Neural cell (in vitro differentiated cells): ENCODE results near the gene CACNA1S. TPM values are rescaled to one million over a fixed set of nuclear protein-coding genes. Genes with fewer than 3 reads are reported as not detected.

Source experiments
- H2AFZ ChIP-seq: fragments of 200-600, 300-800 bp; sonication (generic), shearing (Covaris generic); 2 replicates; pipeline ENCODE4 v1.6.0; 2014; ENCODE audit warnings: low read depth, mild to moderate bottlenecking, antibody characterized with exemption, low read length, moderate library complexity
- H3F3A ChIP-seq: fragments of 200-600 bp; shearing (Covaris generic); 2 replicates; pipeline ENCODE4 v1.6.1; 2016; ENCODE audit warnings: mild to moderate bottlenecking, moderate library complexity, mixed read lengths, antibody characterized with exemption, low read length; ENCODE audit not compliant: insufficient read depth, poor library complexity, severe bottlenecking
- H3K27ac ChIP-seq: fragments of 200-600, 300-800 bp; sonication (generic), shearing (Covaris generic); 2 replicates; pipeline ENCODE4 v1.5.1; 2014; ENCODE audit warnings: mild to moderate bottlenecking, low read length, moderate library complexity
- H3K27me3 ChIP-seq: fragments of 300-800, 200-600 bp; sonication (generic), shearing (Covaris generic); 2 replicates; pipeline ENCODE4 v1.6.0; 2014; ENCODE audit warnings: mild to moderate bottlenecking, low read depth, low read length, moderate library complexity; ENCODE audit not compliant: insufficient read depth
- H3K36me3 ChIP-seq: fragments of 300-800, 200-600 bp; sonication (generic), shearing (Covaris generic); 2 replicates; pipeline ENCODE4 v1.5.1; 2014; ENCODE audit warnings: mild to moderate bottlenecking, antibody characterized with exemption, low read length, moderate library complexity; ENCODE audit not compliant: insufficient read depth
- H3K4me2 ChIP-seq: fragments of 300-800, 200-600 bp; sonication (generic), shearing (Covaris generic); 2 replicates; pipeline ENCODE4 v1.6.0; 2014; ENCODE audit warnings: mild to moderate bottlenecking, low read length
- H3K4me3 ChIP-seq: fragments of 300-800, 200-600 bp; sonication (generic), shearing (Covaris generic); 2 replicates; pipeline ENCODE4 v1.5.1; 2014; ENCODE audit warnings: mild to moderate bottlenecking, low read length, moderate library complexity
- H3K79me2 ChIP-seq: fragments of 200-600 bp; shearing (Covaris generic); replicated peaks from 2 replicates; pipeline ENCODE4 v1.6.0; 2014; ENCODE audit warnings: mild to moderate bottlenecking, low read length, moderate library complexity; ENCODE audit not compliant: insufficient read depth
- H3K9ac ChIP-seq: fragments of 300-800, 200-600 bp; sonication (generic), shearing (Covaris generic); 2 replicates; pipeline ENCODE4 v1.6.1; 2016; ENCODE audit warnings: mild to moderate bottlenecking, low read length, mixed read lengths
- H3K9me2 ChIP-seq: fragments of 200-600 bp; shearing (Covaris generic); 2 replicates; pipeline ENCODE4 v1.6.1; 2016; ENCODE audit warnings: mild to moderate bottlenecking, low read length, mixed read lengths; ENCODE audit not compliant: insufficient read depth
- H3K9me3 ChIP-seq: fragments of 200-600, 300-800 bp; sonication (generic), shearing (Covaris generic); 2 replicates; pipeline ENCODE4 v1.6.1; 2016; ENCODE audit warnings: mild to moderate bottlenecking, mixed run types, low read length, moderate library complexity, mixed read lengths
- H4K20me1 ChIP-seq: fragments of 200-600 bp; shearing (Covaris generic); 2 replicates; pipeline ENCODE4 v1.6.1; 2016; ENCODE audit warnings: mild to moderate bottlenecking, mixed run types; ENCODE audit not compliant: insufficient read depth
- CTCF ChIP-seq: fragments of 450-650 bp; IDR thresholded peaks from 2 replicates; pipeline ENCODE4 v1.5.1; 2014; ENCODE audit warnings: antibody characterized with exemption, mild to moderate bottlenecking, moderate library complexity; ENCODE audit not compliant: poor library complexity, severe bottlenecking
- EP300 ChIP-seq: fragments of 450-650 bp; conservative IDR thresholded peaks from 2 replicates; pipeline ENCODE4 v1.6.1; 2014; ENCODE audit warnings: antibody characterized with exemption, mild to moderate bottlenecking, moderate library complexity; ENCODE audit not compliant: poor library complexity, severe bottlenecking
- EZH2 ChIP-seq: fragments of 200-600, 300-800 bp; shearing (Covaris generic), sonication (generic); IDR thresholded peaks from 2 replicates; pipeline ENCODE4 v1.6.1; 2014; ENCODE audit warnings: antibody characterized with exemption, low read length, borderline replicate concordance, mild to moderate bottlenecking; ENCODE audit not compliant: insufficient read depth, poor library complexity, severe bottlenecking
- MXI1 ChIP-seq: fragments of 450-650 bp; conservative IDR thresholded peaks from 2 replicates; pipeline ENCODE4 v1.6.1; 2014; ENCODE audit warnings: antibody characterized with exemption, mild to moderate bottlenecking; ENCODE audit not compliant: poor library complexity, severe bottlenecking
- POLR2AphosphoS5 ChIP-seq: IDR thresholded peaks from 2 replicates; pipeline ENCODE4 v1.6.1; 2012
- RAD21 ChIP-seq: fragments of 450-650 bp; conservative IDR thresholded peaks from 2 replicates; pipeline ENCODE4 v1.6.1; 2014; ENCODE audit warnings: antibody characterized with exemption, mild to moderate bottlenecking, moderate library complexity
- SMC3 ChIP-seq: fragments of 450-650 bp; conservative IDR thresholded peaks from 2 replicates; pipeline ENCODE4 v1.6.1; 2014; ENCODE audit warnings: antibody characterized with exemption, mild to moderate bottlenecking, moderate library complexity; ENCODE audit not compliant: poor library complexity
- TAF1 ChIP-seq: IDR thresholded peaks from 2 replicates; pipeline ENCODE4 v1.6.1; 2012; ENCODE audit warnings: low read depth
- polyA plus RNA-seq: library from polyadenylated mRNA; depleted of rRNA; stranded (reverse); fragments of >200 nt; gene quantifications from 2 replicates; pipeline ENCODE4 v1.2.3, GENCODE V29; 2014
- TF ChIP-seq, protein P1 (sequence below): IDR thresholded peaks from 2 replicates; pipeline ENCODE4 v1.6.1; 2012; ENCODE audit warnings: borderline replicate concordance

CACNA1S gene
- polyA plus RNA-seq, 1 donor from 2014 or later: 0.05 TPM

GRCh38 chr1:201016211-201016651 is 96.0 kb downstream of the CACNA1S start:
- Histone ChIP-seq H3K36me3 (no peaks in the 10 kb centered on the region), H3K79me2 (peaks cover 96% of the 10 kb centered on the region), H3K9me3 (no peaks in the 10 kb centered on the region), H3K27me3 (no peaks in the 10 kb centered on the region), H3F3A (no peaks in the 10 kb centered on the region), H3K9ac (peak overlapping the region; percentile 34), H4K20me1 (peaks cover 87% of the 10 kb centered on the region), H3K9me2 (no peaks in the 10 kb centered on the region), H3K27ac (no peak overlapping the region), H3K4me2 (no peak overlapping the region), H3K4me3 (peak overlapping the region; percentile 51), H2AFZ (no peak overlapping the region)
- peak; percentile 9 for TF ChIP-seq POLR2AphosphoS5
- TF ChIP-seq, protein P1, sequence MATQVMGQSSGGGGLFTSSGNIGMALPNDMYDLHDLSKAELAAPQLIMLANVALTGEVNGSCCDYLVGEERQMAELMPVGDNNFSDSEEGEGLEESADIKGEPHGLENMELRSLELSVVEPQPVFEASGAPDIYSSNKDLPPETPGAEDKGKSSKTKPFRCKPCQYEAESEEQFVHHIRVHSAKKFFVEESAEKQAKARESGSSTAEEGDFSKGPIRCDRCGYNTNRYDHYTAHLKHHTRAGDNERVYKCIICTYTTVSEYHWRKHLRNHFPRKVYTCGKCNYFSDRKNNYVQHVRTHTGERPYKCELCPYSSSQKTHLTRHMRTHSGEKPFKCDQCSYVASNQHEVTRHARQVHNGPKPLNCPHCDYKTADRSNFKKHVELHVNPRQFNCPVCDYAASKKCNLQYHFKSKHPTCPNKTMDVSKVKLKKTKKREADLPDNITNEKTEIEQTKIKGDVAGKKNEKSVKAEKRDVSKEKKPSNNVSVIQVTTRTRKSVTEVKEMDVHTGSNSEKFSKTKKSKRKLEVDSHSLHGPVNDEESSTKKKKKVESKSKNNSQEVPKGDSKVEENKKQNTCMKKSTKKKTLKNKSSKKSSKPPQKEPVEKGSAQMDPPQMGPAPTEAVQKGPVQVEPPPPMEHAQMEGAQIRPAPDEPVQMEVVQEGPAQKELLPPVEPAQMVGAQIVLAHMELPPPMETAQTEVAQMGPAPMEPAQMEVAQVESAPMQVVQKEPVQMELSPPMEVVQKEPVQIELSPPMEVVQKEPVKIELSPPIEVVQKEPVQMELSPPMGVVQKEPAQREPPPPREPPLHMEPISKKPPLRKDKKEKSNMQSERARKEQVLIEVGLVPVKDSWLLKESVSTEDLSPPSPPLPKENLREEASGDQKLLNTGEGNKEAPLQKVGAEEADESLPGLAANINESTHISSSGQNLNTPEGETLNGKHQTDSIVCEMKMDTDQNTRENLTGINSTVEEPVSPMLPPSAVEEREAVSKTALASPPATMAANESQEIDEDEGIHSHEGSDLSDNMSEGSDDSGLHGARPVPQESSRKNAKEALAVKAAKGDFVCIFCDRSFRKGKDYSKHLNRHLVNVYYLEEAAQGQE: no peak

GRCh38 chr1:201015551-201016091 is 96.6 kb downstream of the CACNA1S start:
- no peak overlapping the region for H3K27ac ChIP-seq
- no peaks in the 10 kb centered on the region for H3K9me3 ChIP-seq
- H3K4me2 ChIP-seq: no peak overlapping the region
- no peaks in the 10 kb centered on the region for H3K9me2 ChIP-seq
- no peak overlapping the region for H2AFZ ChIP-seq
- peaks cover 96% of the 10 kb centered on the region for H3K79me2 ChIP-seq
- H4K20me1 ChIP-seq: peaks cover 90% of the 10 kb centered on the region
- no peaks in the 10 kb centered on the region for H3K27me3 ChIP-seq
- no peaks in the 10 kb centered on the region for H3K36me3 ChIP-seq
- H3K9ac ChIP-seq: peak overlapping the region; percentile 34
- TF ChIP-seq EZH2: no peak
- no peak for TF ChIP-seq MXI1
- no peak for TF ChIP-seq RAD21
- TF ChIP-seq, protein P1: no peak
- TF ChIP-seq TAF1: no peak
- no peak for TF ChIP-seq SMC3
- TF ChIP-seq EP300: no peak
- no peak for TF ChIP-seq POLR2AphosphoS5
- no peak for TF ChIP-seq CTCF
- peak overlapping the region; percentile 51 for H3K4me3 ChIP-seq
- no peaks in the 10 kb centered on the region for H3F3A ChIP-seq
